BLaER1 treated with 17β-estradiol and CSF1 and Interleukin-3, amounts not matched to agents 10 nM and 100 nM (cell line): ENCODE data around the gene GNA15.

Experiments
- H3K27ac ChIP-seq, 11 experiments: shearing (Covaris generic); formaldehyde crosslinking; 2 replicates each; pipeline ENCODE4 v1.8.1; 2022
- H3K27me3 ChIP-seq, 11 experiments: shearing (Covaris generic); formaldehyde crosslinking; 2 replicates each; pipeline ENCODE4 v1.8.1; 2022
- H3K36me3 ChIP-seq, 11 experiments: shearing (Covaris generic); formaldehyde crosslinking; 2 replicates each; pipeline ENCODE4 v1.8.1; 2022
- H3K4me1 ChIP-seq, 10 experiments: shearing (Covaris generic); formaldehyde crosslinking; 2 replicates each; pipeline ENCODE4 v1.8.1; 2022
- H3K4me2 ChIP-seq, 11 experiments: shearing (Covaris generic); formaldehyde crosslinking; 2 replicates each; pipeline ENCODE4 v1.8.1; 2022
- H3K4me3 ChIP-seq, 10 experiments: shearing (Covaris generic); formaldehyde crosslinking; 2 replicates each; pipeline ENCODE4 v1.8.1; 2022
- H3K9ac ChIP-seq, 11 experiments: shearing (Covaris generic); formaldehyde crosslinking; 2 replicates each; pipeline ENCODE4 v1.8.1; 2022
- H3K9me3 ChIP-seq, 11 experiments: shearing (Covaris generic); formaldehyde crosslinking; replicated peaks in 1 of 11; 2 replicates each; pipeline ENCODE4 v1.8.1; 2022
- H4K20me1 ChIP-seq, 11 experiments: shearing (Covaris generic); formaldehyde crosslinking; 2 replicates each; pipeline ENCODE4 v1.8.1; 2022
- Cebpa-rat ChIP-seq, 11 experiments: shearing (Covaris generic); IDR thresholded peaks; 2 replicates each; pipeline ENCODE4 v1.8.1; 2022

The GNA15 gene

GRCh38 chr19:3097442-3097871, 38.4 kb upstream of the GNA15 start:
- Histone ChIP-seq H3K27ac (peak overlapping the region in 1 of 11 experiments; percentile 76; a peak in 1 of 22 replicates), H3K4me3 (peak overlapping the region in 7 of 10 experiments; percentile 1 to 88 (median 70); a peak in 8 of 20 replicates), H3K4me1 (peaks cover 63 to 86% (median 78%) of the 10 kb centered on the region in 10 experiments), H3K27me3 (peaks cover 0 to 20% (median 0%) of the 10 kb centered on the region in 11 experiments; a peak in 6 of 22 replicates), H3K9me3 (no peaks in the 10 kb centered on the region), H3K9ac (peak overlapping the region in 10 of 11 experiments; percentile 1 to 85 (median 76); a peak in 12 of 22 replicates), H4K20me1 (peaks cover 77 to 80% (median 79%) of the 10 kb centered on the region in 11 experiments), H3K4me2 (peak overlapping the region; percentile 83 to 100 (median 100)), H3K36me3 (no peaks in the 10 kb centered on the region)
- TF ChIP-seq Cebpa-rat (IDR thresholded peaks at IDR 0.05): no peak

DNA sequence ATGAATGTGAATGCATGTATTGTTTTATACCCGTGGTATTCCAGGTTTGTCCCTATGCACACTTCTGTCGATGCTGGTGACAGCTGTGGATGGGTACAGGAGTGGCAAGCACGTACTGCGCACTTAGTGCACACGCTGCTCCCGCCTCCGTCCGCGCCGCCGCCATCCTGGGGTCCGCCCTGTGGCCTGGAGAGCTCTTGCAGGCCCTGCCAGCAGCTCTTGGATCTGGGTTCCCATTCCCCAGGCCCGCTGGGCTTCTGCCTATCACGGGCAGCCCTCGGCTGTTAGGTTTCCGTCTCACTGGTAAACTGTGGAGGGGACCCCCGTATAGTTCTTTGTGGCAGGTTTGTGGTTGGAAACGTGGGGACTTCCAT, 37.7 kb upstream of the GNA15 start:
- H3K4me3 ChIP-seq: peak overlapping the region; percentile 31 to 70 (median 48); a peak in 19 of 20 replicates
- peaks cover 69 to 88% (median 83%) of the 10 kb centered on the region in 10 experiments for H3K4me1 ChIP-seq
- peaks cover 84 to 86% (median 86%) of the 10 kb centered on the region in 11 experiments for H4K20me1 ChIP-seq
- peak overlapping the region in 9 of 11 experiments; percentile 54 to 76 (median 70); a peak in 18 of 22 replicates for H3K27ac ChIP-seq
- peaks cover 0 to 20% (median 0%) of the 10 kb centered on the region in 11 experiments; a peak in 6 of 22 replicates for H3K27me3 ChIP-seq
- H3K4me2 ChIP-seq: peak overlapping the region; percentile 83 to 100 (median 100)
- peak overlapping the region; percentile 55 to 85 (median 70); a peak in 21 of 22 replicates for H3K9ac ChIP-seq
- TF ChIP-seq Cebpa-rat (IDR thresholded peaks at IDR 0.05): no peak
- H3K9me3 ChIP-seq: no peaks in the 10 kb centered on the region
- H3K36me3 ChIP-seq: no peaks in the 10 kb centered on the region

DNA sequence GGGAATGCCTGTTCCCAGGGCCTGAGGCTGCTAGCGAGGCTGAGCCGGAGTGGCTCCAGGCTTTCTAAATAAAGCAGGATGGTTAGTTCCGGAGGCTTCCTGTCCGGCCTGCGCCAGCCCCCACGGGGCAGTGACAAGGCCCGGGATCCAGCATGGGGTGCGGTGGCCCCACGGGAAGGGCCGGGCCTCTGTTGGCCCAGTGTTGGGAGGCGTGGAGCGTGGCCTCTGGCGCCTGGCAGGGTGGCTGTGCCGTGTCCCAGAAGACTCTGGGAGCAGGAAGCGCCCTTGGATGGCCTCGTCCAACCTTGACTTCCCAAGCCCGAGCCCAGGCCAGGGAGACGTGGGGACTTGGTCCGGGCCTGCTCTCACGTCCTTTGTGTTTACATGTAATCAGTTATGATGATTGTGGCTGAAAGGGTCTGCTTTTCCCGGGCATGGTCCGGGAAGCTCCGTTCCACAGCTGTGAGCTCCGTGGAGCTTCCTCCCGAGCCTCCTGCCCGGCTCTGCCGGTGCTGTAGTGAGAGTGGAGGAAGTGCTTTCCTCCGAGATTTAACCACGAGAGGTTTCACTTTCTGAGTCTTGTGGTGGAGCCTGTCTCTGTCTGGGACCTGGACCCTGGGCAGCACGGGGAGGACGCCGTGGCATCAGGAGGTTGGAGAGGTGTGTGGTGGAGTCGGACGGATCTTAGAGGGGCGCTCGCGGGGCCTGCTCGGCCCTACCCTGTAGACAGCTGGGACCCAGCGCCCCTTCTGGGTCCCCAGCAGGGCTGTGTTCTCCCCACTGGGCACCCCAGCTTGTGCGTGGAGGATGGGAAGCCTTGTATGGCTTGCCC, 37.1 kb upstream of the GNA15 start:
- H3K4me1 ChIP-seq: peaks cover 75 to 91% (median 89%) of the 10 kb centered on the region in 10 experiments
- peaks cover 86 to 92% (median 90%) of the 10 kb centered on the region in 11 experiments for H4K20me1 ChIP-seq
- H3K9me3 ChIP-seq: no peaks in the 10 kb centered on the region
- peaks cover 0 to 20% (median 0%) of the 10 kb centered on the region in 11 experiments; a peak in 6 of 22 replicates for H3K27me3 ChIP-seq
- H3K36me3 ChIP-seq: no peaks in the 10 kb centered on the region
- H3K4me2 ChIP-seq: peak overlapping the region; percentile 83 to 100 (median 100)
- no peak for TF ChIP-seq Cebpa-rat (IDR thresholded peaks at IDR 0.05)
- H3K9ac ChIP-seq: peak overlapping the region; percentile 55 to 85 (median 70); a peak in 21 of 22 replicates
- peak overlapping the region; percentile 31 to 70 (median 48) for H3K4me3 ChIP-seq
- H3K27ac ChIP-seq: peak overlapping the region in 10 of 11 experiments; percentile 8 to 76 (median 69); a peak in 18 of 22 replicates

DNA sequence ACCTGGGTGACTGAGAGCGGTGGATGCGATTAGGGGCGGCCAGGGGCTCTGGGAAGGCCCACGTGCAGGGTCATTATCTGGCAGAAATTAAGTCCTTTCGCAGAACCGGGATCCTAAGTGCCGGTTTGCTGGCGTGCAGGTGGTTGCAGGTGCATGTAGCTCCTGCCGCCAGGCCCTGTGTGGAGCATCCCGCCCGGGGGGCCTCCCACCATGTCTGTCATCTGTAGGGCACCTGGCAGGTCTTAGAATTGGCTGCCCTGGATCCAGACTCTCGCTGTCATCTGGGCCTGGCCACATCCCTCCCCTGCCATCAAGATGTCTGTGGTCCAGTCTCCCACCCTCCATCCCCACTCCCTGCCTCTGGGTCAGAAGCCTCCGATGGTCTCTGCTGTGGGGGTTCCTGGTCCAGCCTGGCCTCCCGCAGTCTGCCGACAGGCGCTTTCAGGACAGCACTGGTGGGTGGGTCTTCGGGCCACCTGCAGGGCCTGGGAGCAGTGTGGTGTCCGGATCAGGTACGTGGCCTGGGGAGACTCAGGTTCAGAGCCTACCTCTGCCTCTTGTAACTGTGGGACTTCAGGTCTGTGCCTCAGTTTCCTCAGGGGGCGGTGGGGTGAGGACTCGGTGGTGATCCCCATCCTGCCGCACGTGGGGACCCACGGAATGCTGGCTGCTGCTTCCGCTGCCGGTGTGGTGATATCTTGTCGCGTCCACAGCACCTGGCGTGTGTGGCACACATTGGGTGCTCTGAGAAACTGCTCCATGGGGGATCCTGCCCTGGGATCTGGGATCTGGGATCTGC, 36.3 kb upstream of the GNA15 start:
- no peaks in the 10 kb centered on the region for H3K36me3 ChIP-seq
- no peak for TF ChIP-seq Cebpa-rat (IDR thresholded peaks at IDR 0.05)
- peaks cover 90 to 99% (median 97%) of the 10 kb centered on the region in 11 experiments for H4K20me1 ChIP-seq
- H3K27me3 ChIP-seq: peaks cover 0 to 20% (median 0%) of the 10 kb centered on the region in 11 experiments; a peak in 6 of 22 replicates
- H3K9ac ChIP-seq: peak overlapping the region; percentile 55 to 85 (median 70); a peak in 19 of 22 replicates
- no peaks in the 10 kb centered on the region for H3K9me3 ChIP-seq
- peak overlapping the region in 6 of 11 experiments; percentile 68 to 76 (median 72); a peak in 8 of 22 replicates for H3K27ac ChIP-seq
- H3K4me2 ChIP-seq: peak overlapping the region; percentile 83 to 100 (median 100)
- H3K4me1 ChIP-seq: peaks cover 84 to 99% (median 97%) of the 10 kb centered on the region in 10 experiments
- peak overlapping the region in 8 of 10 experiments; percentile 31 to 61 (median 48); a peak in 15 of 20 replicates for H3K4me3 ChIP-seq

DNA sequence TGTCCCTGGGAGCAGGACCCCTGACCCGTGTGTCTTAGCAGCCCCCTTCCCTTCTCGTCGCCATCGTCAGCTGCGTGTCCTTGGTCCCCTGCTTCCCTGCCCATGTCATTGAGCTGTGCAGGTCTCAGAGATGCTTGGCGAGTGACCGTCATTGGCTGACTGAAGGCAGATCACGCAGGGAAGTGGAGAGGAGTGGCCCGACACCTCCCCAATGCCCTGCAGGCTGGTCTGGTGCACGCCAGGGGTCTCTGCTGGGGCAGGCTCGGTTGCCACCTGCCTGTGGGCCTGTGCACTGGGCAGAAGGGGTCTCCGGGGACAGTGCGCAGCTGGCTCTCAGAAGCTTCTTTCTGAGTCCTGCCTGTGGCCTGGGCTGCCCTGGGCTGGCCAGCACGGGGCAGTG, 35.5 kb upstream of the GNA15 start:
- no peaks in the 10 kb centered on the region for H3K9me3 ChIP-seq
- TF ChIP-seq Cebpa-rat (IDR thresholded peaks at IDR 0.05): no peak
- H3K4me1 ChIP-seq: peaks cover 83 to 100% (median 99%) of the 10 kb centered on the region in 10 experiments
- no peaks in the 10 kb centered on the region for H3K36me3 ChIP-seq
- H3K9ac ChIP-seq: peak overlapping the region in 9 of 11 experiments; percentile 22 to 78 (median 44); a peak in 13 of 22 replicates
- H3K4me3 ChIP-seq: peak overlapping the region in 3 of 10 experiments; percentile 15 to 28 (median 22); a peak in 3 of 20 replicates
- peaks cover 85 to 99% (median 95%) of the 10 kb centered on the region in 11 experiments for H4K20me1 ChIP-seq
- H3K27ac ChIP-seq: peak overlapping the region in 3 of 11 experiments; percentile 13 to 18 (median 17); a peak in 1 of 22 replicates
- H3K4me2 ChIP-seq: peak overlapping the region; percentile 46 to 100 (median 100)
- H3K27me3 ChIP-seq: peaks cover 0 to 20% (median 0%) of the 10 kb centered on the region in 11 experiments; a peak in 6 of 22 replicates

DNA sequence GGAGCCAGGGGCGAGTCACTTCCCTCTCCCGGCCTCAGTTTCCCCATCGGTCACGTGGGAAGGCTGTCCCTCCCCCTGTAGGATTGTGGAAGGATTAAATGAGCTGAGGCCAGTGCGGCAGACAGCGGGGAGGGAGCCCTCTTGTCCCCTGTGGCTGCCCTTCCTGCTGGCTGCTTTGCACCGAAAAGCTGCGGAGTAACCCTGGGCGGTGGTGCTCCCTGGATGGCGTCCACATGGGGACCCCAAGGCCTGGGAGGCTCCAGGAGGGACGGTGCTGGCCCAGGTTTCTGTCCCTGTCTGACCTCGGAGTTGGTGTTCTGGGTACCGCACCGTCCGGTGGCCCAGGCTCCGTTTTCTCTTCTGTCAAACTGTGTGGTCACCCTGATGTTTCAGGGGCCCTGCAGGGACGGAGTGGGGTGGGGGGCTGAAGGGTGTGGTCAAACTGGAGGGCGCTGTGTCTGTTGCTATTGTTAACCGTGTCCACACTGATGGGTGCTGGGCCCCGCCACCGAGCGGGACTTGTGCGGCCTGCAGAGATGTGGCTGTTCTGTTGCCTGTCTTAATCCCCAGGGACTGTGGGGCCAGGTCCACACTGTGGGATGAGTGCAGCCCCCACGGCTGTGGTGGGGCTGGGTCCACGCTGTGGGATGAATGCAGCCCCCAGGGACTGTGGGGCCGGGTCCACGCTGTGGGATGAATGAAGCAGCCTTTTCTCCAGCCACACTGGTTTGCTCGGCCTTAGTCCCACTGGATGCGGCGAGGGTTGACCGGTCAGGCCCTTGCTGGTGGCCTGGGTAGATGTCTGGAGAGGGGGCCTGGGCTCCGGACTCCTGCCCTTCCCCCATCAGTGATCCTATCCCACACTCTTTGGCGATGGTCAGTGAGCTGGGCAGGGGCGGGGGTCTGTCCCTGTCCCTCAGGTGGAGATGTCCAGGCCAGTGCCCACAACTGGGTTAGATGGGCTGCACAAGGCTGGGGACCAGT, 34.8 kb upstream of the GNA15 start:
- Histone ChIP-seq H3K27ac (peak overlapping the region in 3 of 11 experiments; percentile 13 to 18 (median 17); a peak in 2 of 22 replicates), H3K9ac (peak overlapping the region in 9 of 11 experiments; percentile 22 to 78 (median 41); a peak in 15 of 22 replicates)
- TF ChIP-seq Cebpa-rat (IDR thresholded peaks at IDR 0.05): no peak

More for the DNA sequence above, 34.8 kb upstream of the GNA15 start:
- H3K9me3 ChIP-seq: no peaks in the 10 kb centered on the region
- H3K27me3 ChIP-seq: peaks cover 0 to 20% (median 0%) of the 10 kb centered on the region in 11 experiments; a peak in 6 of 22 replicates
- peak overlapping the region in 3 of 10 experiments; percentile 13 to 28 (median 22); a peak in 2 of 20 replicates for H3K4me3 ChIP-seq
- peaks cover 76 to 100% (median 99%) of the 10 kb centered on the region in 10 experiments for H3K4me1 ChIP-seq
- peaks cover 85 to 99% (median 95%) of the 10 kb centered on the region in 11 experiments for H4K20me1 ChIP-seq
- peak overlapping the region; percentile 46 to 100 (median 100) for H3K4me2 ChIP-seq
- H3K36me3 ChIP-seq: no peaks in the 10 kb centered on the region
